HG03571 (cell line): ENCODE measurements around the gene NEDD4L.
"Not testable (repeated sequence)": the region's sequence is repeated elsewhere in the genome, so short reads cannot be mapped to it uniquely, and the experiment has no call there.

Experiments
- ATAC-seq: cut with Tn5 transposase; IDR thresholded peaks from one replicate; pipeline ENCODE4 v1.9.1; 2021; ENCODE audit not compliant: unreplicated experiment

Gene NEDD4L

GRCh38 chr18:58282872-58283271 lies 238.8 kb downstream of the NEDD4L start:
- not testable (repeated sequence) for ATAC-seq

- ATAC-seq = no peak
Observed at GRCh38 chr18:58284699-58285448, 240.8 kb downstream of the NEDD4L start.

GRCh38 chr18:58285449-58286130 lies 241.6 kb downstream of the NEDD4L start:
- no peak for ATAC-seq

GRCh38 chr18:58286632-58287352 lies 242.8 kb downstream of the NEDD4L start:
- ATAC-seq = no peak

GRCh38 chr18:58287353-58288274 lies 243.6 kb downstream of the NEDD4L start:
- no peak for ATAC-seq

GRCh38 chr18:58288921-58289797 lies 245.1 kb downstream of the NEDD4L start:
- ATAC-seq = no peak

GRCh38 chr18:58290116-58290695 lies 246.2 kb downstream of the NEDD4L start:
- no peak for ATAC-seq

GRCh38 chr18:58291131-58291530 lies 247.1 kb downstream of the NEDD4L start:
- ATAC-seq = no peak

GRCh38 chr18:58292638-58293037 lies 248.6 kb downstream of the NEDD4L start:
- no peak for ATAC-seq

- ATAC-seq = no peak
Observed at GRCh38 chr18:58297198-58297597, 253.2 kb downstream of the NEDD4L start.

GRCh38 chr18:58298251-58299134 lies 254.5 kb downstream of the NEDD4L start:
- ATAC-seq = no peak

- no peak for ATAC-seq
Observed at GRCh38 chr18:58299135-58299473, 255.1 kb downstream of the NEDD4L start.

- no peak for ATAC-seq
Observed at GRCh38 chr18:58299936-58300335, 255.9 kb downstream of the NEDD4L start.

- no peak for ATAC-seq
Observed at GRCh38 chr18:58300867-58301266, 256.8 kb downstream of the NEDD4L start.

- no peak for ATAC-seq
Observed at GRCh38 chr18:58302811-58303210, 258.8 kb downstream of the NEDD4L start.

GRCh38 chr18:58303363-58303762 lies 259.3 kb downstream of the NEDD4L start:
- ATAC-seq = peak; percentile 63

- no peak for ATAC-seq
Observed at GRCh38 chr18:58305792-58306191, 261.8 kb downstream of the NEDD4L start.

- ATAC-seq = no peak
Observed at GRCh38 chr18:58307441-58307840, 263.4 kb downstream of the NEDD4L start.

- no peak for ATAC-seq
Observed at GRCh38 chr18:58308463-58308862, 264.4 kb downstream of the NEDD4L start.
